GM12878 (cell line): ENCODE data around the gene CCDC43.

Experiments
- SMC3 ChIP-seq: IDR thresholded peaks from 2 replicates; pipeline ENCODE4 v1.6.1; 2011; ENCODE audit warnings: low read length, improper control_type of control experiment, borderline replicate concordance
- TF ChIP-seq, protein P1 (sequence below), 3 experiments: IDR thresholded peaks in 2 of 3; conservative IDR thresholded peaks in 1 of 3; 2 replicates each; pipeline ENCODE4 v1.5.1; 2011; ENCODE audit warnings: low read depth in 3 of 3, low read length in 3 of 3, mild to moderate bottlenecking in 3 of 3, control low read depth in 2 of 3, moderate library complexity in 2 of 3, inconsistent platforms in 1 of 3, mixed read lengths in 1 of 3; ENCODE audit not compliant: control insufficient read depth in 2 of 3, insufficient read depth in 1 of 3; ENCODE audit errors: extremely low read depth in 1 of 3

DNA sequence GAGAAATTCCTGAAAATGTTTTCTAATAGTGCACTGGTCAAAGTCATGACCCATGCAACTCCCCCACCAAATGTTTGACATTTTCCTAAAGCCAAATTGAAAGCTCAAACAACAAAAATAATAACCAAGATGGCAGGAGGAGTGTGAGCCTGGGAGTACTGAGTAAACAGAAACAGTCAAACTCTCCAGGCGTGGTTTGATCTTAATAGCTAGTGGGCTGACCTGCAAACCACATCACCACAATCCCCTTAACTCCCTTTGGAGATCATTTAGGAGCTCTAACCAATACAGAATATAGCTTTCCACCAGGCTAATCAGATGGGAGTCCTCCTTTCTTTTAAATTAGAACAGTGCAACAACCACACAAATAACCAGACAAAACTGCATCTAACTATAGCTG is 52.5 kb downstream of the CCDC43 start:
- TF ChIP-seq, protein P1, sequence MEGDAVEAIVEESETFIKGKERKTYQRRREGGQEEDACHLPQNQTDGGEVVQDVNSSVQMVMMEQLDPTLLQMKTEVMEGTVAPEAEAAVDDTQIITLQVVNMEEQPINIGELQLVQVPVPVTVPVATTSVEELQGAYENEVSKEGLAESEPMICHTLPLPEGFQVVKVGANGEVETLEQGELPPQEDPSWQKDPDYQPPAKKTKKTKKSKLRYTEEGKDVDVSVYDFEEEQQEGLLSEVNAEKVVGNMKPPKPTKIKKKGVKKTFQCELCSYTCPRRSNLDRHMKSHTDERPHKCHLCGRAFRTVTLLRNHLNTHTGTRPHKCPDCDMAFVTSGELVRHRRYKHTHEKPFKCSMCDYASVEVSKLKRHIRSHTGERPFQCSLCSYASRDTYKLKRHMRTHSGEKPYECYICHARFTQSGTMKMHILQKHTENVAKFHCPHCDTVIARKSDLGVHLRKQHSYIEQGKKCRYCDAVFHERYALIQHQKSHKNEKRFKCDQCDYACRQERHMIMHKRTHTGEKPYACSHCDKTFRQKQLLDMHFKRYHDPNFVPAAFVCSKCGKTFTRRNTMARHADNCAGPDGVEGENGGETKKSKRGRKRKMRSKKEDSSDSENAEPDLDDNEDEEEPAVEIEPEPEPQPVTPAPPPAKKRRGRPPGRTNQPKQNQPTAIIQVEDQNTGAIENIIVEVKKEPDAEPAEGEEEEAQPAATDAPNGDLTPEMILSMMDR (IDR thresholded peaks at IDR 0.05 in 2 of 3, conservative IDR thresholded peaks at IDR 0.05 in 1 of 3; ENCODE audit: control insufficient read depth in 2 of 3, extremely low read depth in 1 of 3, insufficient read depth in 1 of 3, low read depth in 3 of 3, low read length in 3 of 3) = no peak
- TF ChIP-seq SMC3 = no peak
